Stimulated activated CD4-positive, alpha-beta T cell treated with anti-CD3 and anti-CD28 coated beads, TNF-alpha, amount 100 ng/mL, for 24 hours (primary cell): ENCODE results near the gene GFRA1.

ENCODE experiments used
- DNase-seq, 3 experiments: peaks; one replicate each; pipeline ENCODE4 v3.0.0-alpha.2; 2020; ENCODE audit warnings: low read depth in 3 of 3

GFRA1 gene

GRCh38 chr10:116103668-116104067 lies 169.3 kb downstream of the GFRA1 start:
- no peak for DNase-seq

GRCh38 chr10:116101616-116102315 lies 171.2 kb downstream of the GFRA1 start:
- no peak for DNase-seq

- DNase-seq, result no peak
These were observed 172.0 kb downstream of the GFRA1 start for GRCh38 chr10:116100984-116101383.

GRCh38 chr10:116099023-116099420 lies 174.0 kb downstream of the GFRA1 start:
- no peak for DNase-seq

DNA sequence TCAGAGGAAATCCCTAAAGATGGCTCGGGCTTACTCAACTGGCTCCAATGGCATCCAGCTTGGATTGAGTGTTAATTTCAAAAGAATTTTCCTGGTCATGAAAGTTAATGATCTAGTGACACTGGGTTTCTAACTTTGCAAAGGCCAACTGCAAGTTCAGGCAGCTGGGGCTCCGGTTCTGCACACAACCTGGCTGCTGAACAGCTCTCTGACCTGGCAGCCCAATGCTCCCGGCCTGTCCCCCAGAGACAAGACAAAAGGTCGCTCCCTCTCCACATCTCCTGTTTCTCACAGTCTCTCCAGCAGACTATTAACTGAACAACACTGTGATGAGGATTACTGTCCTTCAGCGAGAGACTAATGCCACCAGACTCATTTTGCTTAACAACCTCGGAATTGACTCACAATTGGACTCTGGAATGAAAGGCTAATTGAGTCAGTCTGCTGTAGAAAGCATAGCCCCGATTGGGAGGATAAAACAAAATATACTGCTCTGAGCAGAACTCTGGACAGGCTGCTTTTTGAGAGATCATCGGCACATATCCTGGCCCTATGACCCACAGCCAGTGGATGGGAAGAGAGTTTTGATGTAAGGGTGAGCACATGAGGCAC lies 174.5 kb downstream of the GFRA1 start:
- no peak for DNase-seq

DNA sequence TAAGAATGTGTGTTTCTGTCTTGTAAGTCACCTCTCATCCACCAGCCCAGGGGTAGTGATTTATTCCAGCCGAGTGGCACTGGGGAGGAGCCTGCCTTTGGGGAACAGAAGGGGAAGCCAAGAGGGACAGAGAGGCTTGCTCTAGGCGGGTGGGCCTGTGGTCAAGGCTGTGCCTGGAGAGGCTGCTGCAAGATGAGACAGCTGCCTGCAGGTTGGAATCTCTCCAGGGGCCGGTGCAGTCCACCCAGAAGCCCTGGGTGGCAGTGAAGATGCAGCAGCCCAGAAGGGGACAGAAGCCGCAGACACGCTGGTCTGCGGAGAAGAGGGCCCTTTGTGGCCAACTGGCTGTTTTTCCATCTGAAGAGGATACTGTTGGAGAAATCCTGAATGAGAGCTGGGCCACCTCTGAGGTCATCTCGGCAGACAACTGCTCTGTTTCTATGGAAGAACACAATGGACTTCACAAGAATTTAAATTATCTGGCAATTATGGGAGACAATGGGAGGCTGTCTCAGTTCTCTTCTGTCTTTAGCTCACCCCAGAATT lies 175.7 kb downstream of the GFRA1 start:
- no peak for DNase-seq

DNA sequence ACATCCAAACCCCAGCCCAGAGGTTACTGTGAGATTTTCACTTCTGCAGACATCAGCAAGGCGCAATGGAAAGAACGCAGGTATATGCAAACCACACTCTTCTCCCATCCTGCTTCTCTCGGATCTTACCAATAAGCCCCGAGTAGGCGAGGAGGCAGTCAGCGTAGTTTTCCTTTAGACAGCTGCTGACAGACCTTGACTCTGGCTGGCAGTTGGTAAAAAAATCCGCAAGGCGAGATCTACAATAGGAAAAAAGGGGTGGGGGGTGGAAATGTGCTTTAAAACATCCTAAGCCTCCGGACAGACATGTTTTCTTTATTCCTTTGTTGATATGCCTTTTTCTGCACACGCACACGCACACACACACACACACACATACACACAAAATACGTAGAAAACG lies 176.5 kb downstream of the GFRA1 start:
- no peak for DNase-seq

- no peak for DNase-seq
These were observed 178.7 kb downstream of the GFRA1 start for GRCh38 chr10:116094356-116094755.

GRCh38 chr10:116093031-116093430 lies 180.0 kb downstream of the GFRA1 start:
- no peak for DNase-seq

DNA sequence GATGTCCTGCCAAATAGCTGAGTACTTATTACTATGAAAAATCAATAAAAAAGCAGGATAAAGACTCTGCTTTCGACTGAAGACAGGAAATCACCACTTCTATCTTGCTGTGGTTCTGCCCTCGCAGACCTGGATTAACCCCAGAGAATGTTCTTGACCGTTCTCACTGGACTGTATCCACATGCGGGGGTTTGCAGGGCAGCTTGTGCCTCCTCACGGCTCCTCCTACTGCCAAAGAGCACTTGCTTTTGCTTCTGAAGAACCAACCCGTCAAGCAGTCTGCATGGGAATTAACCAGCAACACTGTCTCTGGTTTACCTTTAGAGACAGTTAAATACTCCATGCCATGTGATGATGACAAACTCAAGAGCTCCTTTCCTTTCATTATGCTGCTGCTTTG lies 184.0 kb downstream of the GFRA1 start:
- DNase-seq, result no peak

GRCh38 chr10:116085323-116085722 lies 187.7 kb downstream of the GFRA1 start:
- DNase-seq, result no peak

- no peak for DNase-seq
These were observed 188.8 kb downstream of the GFRA1 start for GRCh38 chr10:116084161-116084560.

GRCh38 chr10:116083226-116083762 lies 189.7 kb downstream of the GFRA1 start:
- no peak for DNase-seq

- no peak for DNase-seq
These were observed 190.2 kb downstream of the GFRA1 start for GRCh38 chr10:116082762-116083161.

DNA sequence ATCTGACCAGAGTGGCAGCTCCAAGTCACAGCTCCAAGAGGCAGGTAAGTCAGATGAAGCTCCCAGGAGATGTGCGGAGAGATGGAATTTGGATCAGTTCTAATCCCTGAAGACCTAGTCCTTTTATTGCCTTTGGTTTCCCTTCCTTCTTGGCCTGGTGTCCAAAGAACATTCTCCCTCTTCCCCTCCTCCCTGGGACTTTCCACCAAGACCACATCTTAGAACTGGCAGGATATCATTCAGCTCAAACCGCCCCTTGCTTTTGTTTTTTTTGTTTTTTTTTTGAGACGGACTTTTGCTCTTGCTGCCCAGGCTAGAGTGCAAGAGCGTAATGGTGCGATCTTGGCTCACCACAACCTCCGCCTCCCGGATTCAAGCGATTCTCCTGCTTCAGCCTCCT lies 190.8 kb downstream of the GFRA1 start:
- DNase-seq, result no peak

DNA sequence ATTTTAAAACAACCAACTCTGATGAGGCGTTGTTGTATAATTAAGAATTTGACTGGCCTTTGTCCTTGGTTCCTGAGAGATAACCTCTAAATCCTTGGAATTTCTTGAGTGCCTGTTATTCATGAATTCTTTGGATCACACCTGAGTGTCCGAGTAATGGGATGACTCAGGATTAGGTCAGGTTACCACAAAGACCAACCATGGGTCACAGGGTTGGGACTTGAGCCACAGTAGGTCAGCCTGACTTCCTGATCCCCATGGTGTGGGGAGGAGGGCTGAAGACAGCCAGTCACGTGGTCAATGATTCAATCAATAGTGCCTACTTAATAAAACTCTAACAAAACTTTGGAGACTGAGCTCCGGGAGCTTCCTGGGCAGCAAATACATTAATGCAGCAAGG lies 192.5 kb downstream of the GFRA1 start:
- DNase-seq, result no peak

- no peak for DNase-seq
These were observed 193.7 kb downstream of the GFRA1 start for GRCh38 chr10:116079355-116079754.

DNA sequence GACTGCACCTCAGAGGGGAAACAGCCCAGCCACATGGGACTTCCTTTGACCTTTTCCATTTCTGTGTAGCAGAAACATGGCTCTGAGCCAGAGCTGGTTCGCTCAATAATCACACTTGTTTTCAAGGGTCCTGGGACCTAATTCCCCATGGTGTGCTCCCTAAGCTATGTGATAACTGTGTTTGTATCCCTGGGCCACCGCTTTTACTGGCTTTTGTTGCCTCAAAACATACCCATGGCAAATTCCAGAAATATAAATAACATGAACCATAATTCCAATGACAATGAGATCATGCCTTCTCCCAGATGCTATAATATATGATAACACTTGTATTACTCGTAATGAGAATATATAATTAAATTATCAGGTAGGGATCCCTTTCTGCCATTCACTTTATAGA lies 196.4 kb downstream of the GFRA1 start:
- DNase-seq, result no peak

GRCh38 chr10:116073510-116073909 lies 199.5 kb downstream of the GFRA1 start:
- no peak for DNase-seq

DNA sequence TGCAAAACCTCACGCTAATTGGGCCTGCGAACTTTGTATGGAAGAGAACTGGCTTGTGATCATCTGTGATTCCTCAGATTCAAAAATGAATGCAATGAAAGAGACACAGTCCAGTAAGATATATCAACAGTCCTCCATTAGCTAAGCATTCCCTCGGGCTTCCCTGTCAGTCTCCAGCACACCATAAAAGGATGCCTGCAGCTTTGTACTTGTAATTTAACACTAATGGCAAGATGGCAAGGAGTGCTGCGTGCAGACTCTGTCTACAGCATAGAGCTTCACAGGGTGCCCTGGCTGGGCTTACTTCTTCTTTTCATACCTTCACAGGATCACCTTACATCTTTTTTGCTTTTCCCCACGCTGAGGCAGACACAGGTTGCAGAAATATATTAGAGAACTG lies 200.0 kb downstream of the GFRA1 start:
- no peak for DNase-seq

DNA sequence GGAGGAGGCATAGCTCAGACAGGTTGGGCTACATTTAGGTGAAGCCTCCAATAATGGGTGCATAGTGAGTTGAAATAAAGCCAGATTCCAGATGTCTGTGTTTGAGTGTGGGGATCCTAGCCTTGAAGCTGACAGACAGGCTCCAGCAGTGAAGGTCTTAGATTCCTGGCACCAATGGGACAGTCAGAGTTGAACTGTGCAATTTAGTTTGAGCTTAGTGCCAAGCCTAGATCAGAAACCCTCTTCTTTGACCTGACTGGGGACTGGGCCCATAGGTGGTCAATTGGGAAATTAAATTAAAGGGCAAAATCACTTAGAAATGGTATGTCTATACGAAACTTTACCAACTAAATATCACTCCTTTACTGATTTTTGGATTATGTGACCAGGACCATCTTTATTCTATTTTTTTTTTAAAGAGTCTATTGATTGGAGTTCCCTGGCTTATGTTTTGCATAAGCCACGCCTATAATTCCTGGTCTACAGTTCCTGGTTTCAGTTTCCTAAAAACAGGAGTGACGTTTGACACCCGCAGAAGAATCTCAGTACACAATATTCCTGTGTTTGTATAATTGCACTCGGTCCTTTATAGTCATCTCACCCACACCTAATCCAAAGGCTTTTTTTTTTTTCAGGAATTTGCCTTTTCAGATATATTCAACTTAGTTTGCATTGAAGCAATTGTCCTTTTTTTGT lies 201.4 kb downstream of the GFRA1 start:
- DNase-seq, result no peak

GRCh38 chr10:116070743-116071320 lies 202.2 kb downstream of the GFRA1 start:
- DNase-seq, result no peak
